Activated CD4-positive, CD25-positive, alpha-beta regulatory T cell treated with anti-CD3 and anti-CD28 coated beads, Interleukin-2, amount 50 U/mL, for 72 hours (primary cell): ENCODE results near the gene RBBP9.
A peak's percentile ranks its signal among the peaks of the same experiment; 100 is the strongest.
"Not testable (repeated sequence)": the region's sequence is repeated elsewhere in the genome, so short reads cannot be mapped to it uniquely, and the experiment has no call there.

Experiments
- DNase-seq: peaks from one replicate; pipeline ENCODE4 v3.0.0; 2021

The RBBP9 gene

GRCh38 chr20:18496740-18497592, at the start of gene RBBP9:
RBBP9 (minus strand) TSS chr20:18497225; CDS start chr20:18497167, 58 bp downstream.
- peak; percentile 76 for DNase-seq

- no peak for DNase-seq
These were observed 48.5 kb upstream of the RBBP9 start for GRCh38 chr20:18545566-18545965.

GRCh38 chr20:18543932-18544331, 46.9 kb upstream of the RBBP9 start:
- no peak for DNase-seq

- DNase-seq: no peak
These were observed 46.2 kb upstream of the RBBP9 start for GRCh38 chr20:18543216-18543615.

- no peak for DNase-seq
These were observed 44.7 kb upstream of the RBBP9 start for GRCh38 chr20:18541741-18542140.

GRCh38 chr20:18537651-18538050, 40.6 kb upstream of the RBBP9 start:
- DNase-seq: no peak

GRCh38 chr20:18533978-18534644, 37.1 kb upstream of the RBBP9 start:
- no peak for DNase-seq

- no peak for DNase-seq
These were observed 36.5 kb upstream of the RBBP9 start for GRCh38 chr20:18533491-18533890.

GRCh38 chr20:18532626-18533025, 35.6 kb upstream of the RBBP9 start:
- no peak for DNase-seq

- no peak for DNase-seq
These were observed 32.0 kb upstream of the RBBP9 start for GRCh38 chr20:18529041-18529440.

- DNase-seq: no peak
These were observed 30.8 kb upstream of the RBBP9 start for GRCh38 chr20:18527836-18528235.

GRCh38 chr20:18527339-18527738, 30.3 kb upstream of the RBBP9 start:
- DNase-seq: no peak

GRCh38 chr20:18526761-18527160, 29.7 kb upstream of the RBBP9 start:
- not testable (repeated sequence) for DNase-seq

- no peak for DNase-seq
These were observed 27.6 kb upstream of the RBBP9 start for GRCh38 chr20:18524646-18525045.

- no peak for DNase-seq
These were observed 26.0 kb upstream of the RBBP9 start for GRCh38 chr20:18523066-18523465.

GRCh38 chr20:18522066-18522465, 25.0 kb upstream of the RBBP9 start:
- not testable (repeated sequence) for DNase-seq

- no peak for DNase-seq
These were observed 18.9 kb upstream of the RBBP9 start for GRCh38 chr20:18515973-18516372.

- DNase-seq: no peak
These were observed 17.1 kb upstream of the RBBP9 start for GRCh38 chr20:18514127-18514526.

GRCh38 chr20:18513208-18513607, 16.2 kb upstream of the RBBP9 start:
- no peak for DNase-seq

GRCh38 chr20:18511571-18511970, 14.5 kb upstream of the RBBP9 start:
- DNase-seq: no peak

GRCh38 chr20:18507218-18508191, 10.5 kb upstream of the RBBP9 start, which contains the start of gene SEC23B:
SEC23B (plus strand) TSS chr20:18507940; CDS start chr20:18510836, 2,896 bp downstream.
- DNase-seq: peak; percentile 95

GRCh38 chr20:18506744-18507143, 9.7 kb upstream of the RBBP9 start:
- no peak for DNase-seq

- no peak for DNase-seq
These were observed 7.5 kb upstream of the RBBP9 start for GRCh38 chr20:18504479-18505060.
